ENCODE results near the gene COL10A1.

DNA sequence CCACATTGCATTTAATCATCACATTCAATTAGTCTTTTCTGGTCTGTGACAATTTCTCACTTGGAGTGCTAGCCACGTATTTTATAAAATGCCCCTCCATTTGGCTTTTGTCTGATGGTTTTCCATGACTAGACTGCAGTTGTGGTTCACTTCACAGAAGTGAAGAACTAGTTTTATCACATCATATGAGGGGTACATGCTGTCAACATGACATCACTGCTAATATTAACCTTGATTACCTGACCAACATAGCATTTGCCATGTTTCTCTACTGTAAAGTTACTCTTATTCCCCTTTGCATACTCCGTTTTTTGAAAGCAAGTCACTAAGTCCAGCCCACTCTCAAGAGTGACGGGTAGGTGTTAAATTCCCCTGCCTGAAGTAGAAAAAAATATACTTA lies 48.0 kb upstream of the COL10A1 start:
- TF ChIP-seq NFE2L2 (IDR thresholded peaks at IDR 0.05; ENCODE audit: low read depth, low read length) (no peak), POLR2A (IDR thresholded peaks at IDR 0.05; ENCODE audit: low read depth, low read length) (no peak), SMC3 (IDR thresholded peaks at IDR 0.05; ENCODE audit: low read depth, low read length) (no peak), MXI1 (IDR thresholded peaks at IDR 0.05; ENCODE audit: borderline replicate concordance, low read depth, low read length) (no peak), CEBPB (IDR thresholded peaks at IDR 0.05; ENCODE audit: low read depth, low read length) (no peak), CHD1 (IDR thresholded peaks at IDR 0.05; ENCODE audit: low read depth, low read length) (no peak), FOS (IDR thresholded peaks at IDR 0.05; ENCODE audit: low read depth, low read length) (no peak), BHLHE40 (IDR thresholded peaks at IDR 0.05; ENCODE audit: low read depth, low read length) (no peak)
- TF ChIP-seq, protein P1, sequence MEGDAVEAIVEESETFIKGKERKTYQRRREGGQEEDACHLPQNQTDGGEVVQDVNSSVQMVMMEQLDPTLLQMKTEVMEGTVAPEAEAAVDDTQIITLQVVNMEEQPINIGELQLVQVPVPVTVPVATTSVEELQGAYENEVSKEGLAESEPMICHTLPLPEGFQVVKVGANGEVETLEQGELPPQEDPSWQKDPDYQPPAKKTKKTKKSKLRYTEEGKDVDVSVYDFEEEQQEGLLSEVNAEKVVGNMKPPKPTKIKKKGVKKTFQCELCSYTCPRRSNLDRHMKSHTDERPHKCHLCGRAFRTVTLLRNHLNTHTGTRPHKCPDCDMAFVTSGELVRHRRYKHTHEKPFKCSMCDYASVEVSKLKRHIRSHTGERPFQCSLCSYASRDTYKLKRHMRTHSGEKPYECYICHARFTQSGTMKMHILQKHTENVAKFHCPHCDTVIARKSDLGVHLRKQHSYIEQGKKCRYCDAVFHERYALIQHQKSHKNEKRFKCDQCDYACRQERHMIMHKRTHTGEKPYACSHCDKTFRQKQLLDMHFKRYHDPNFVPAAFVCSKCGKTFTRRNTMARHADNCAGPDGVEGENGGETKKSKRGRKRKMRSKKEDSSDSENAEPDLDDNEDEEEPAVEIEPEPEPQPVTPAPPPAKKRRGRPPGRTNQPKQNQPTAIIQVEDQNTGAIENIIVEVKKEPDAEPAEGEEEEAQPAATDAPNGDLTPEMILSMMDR (conservative IDR thresholded peaks at IDR 0.05; ENCODE audit: low read depth, low read length) = no peak
- TF ChIP-seq, protein P2, sequence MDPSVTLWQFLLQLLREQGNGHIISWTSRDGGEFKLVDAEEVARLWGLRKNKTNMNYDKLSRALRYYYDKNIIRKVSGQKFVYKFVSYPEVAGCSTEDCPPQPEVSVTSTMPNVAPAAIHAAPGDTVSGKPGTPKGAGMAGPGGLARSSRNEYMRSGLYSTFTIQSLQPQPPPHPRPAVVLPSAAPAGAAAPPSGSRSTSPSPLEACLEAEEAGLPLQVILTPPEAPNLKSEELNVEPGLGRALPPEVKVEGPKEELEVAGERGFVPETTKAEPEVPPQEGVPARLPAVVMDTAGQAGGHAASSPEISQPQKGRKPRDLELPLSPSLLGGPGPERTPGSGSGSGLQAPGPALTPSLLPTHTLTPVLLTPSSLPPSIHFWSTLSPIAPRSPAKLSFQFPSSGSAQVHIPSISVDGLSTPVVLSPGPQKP (IDR thresholded peaks at IDR 0.05; ENCODE audit: borderline replicate concordance, low read depth, low read length) = no peak
- TF ChIP-seq, protein P3, sequence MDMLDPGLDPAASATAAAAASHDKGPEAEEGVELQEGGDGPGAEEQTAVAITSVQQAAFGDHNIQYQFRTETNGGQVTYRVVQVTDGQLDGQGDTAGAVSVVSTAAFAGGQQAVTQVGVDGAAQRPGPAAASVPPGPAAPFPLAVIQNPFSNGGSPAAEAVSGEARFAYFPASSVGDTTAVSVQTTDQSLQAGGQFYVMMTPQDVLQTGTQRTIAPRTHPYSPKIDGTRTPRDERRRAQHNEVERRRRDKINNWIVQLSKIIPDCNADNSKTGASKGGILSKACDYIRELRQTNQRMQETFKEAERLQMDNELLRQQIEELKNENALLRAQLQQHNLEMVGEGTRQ (IDR thresholded peaks at IDR 0.05; ENCODE audit: low read depth, low read length) = no peak
